Keratinocyte (primary cell): ENCODE data around the gene ZMYND8.

ENCODE experiments used
- EZH2 ChIP-seq: IDR thresholded peaks from one replicate; pipeline ENCODE4 v1.6.1; 2012; ENCODE audit warnings: inconsistent platforms, mild to moderate bottlenecking, low read length, moderate library complexity
- TF ChIP-seq, protein P1 (sequence below), 3 experiments: IDR thresholded peaks in 1 of 3; conservative IDR thresholded peaks in 1 of 3; optimal IDR thresholded peaks in 1 of 3; 2 replicates in 2 of 3; 3 replicates in 1 of 3; pipeline versions ENCODE3 to v1.5.1; 2011; ENCODE audit warnings: low read length in 3 of 3, mild to moderate bottlenecking in 3 of 3, moderate library complexity in 2 of 3, control low read depth in 1 of 3, inconsistent platforms in 1 of 3; ENCODE audit not compliant: insufficient read depth in 2 of 3; ENCODE audit errors: extremely low read depth in 1 of 3

- TF ChIP-seq, protein P1, sequence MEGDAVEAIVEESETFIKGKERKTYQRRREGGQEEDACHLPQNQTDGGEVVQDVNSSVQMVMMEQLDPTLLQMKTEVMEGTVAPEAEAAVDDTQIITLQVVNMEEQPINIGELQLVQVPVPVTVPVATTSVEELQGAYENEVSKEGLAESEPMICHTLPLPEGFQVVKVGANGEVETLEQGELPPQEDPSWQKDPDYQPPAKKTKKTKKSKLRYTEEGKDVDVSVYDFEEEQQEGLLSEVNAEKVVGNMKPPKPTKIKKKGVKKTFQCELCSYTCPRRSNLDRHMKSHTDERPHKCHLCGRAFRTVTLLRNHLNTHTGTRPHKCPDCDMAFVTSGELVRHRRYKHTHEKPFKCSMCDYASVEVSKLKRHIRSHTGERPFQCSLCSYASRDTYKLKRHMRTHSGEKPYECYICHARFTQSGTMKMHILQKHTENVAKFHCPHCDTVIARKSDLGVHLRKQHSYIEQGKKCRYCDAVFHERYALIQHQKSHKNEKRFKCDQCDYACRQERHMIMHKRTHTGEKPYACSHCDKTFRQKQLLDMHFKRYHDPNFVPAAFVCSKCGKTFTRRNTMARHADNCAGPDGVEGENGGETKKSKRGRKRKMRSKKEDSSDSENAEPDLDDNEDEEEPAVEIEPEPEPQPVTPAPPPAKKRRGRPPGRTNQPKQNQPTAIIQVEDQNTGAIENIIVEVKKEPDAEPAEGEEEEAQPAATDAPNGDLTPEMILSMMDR (optimal IDR thresholded peaks at IDR 0.05 in 1 of 3, IDR thresholded peaks at IDR 0.05 in 1 of 3, conservative IDR thresholded peaks at IDR 0.05 in 1 of 3; ENCODE audit: extremely low read depth in 1 of 3, insufficient read depth in 2 of 3, low read length in 3 of 3): no peak
- no peak for TF ChIP-seq EZH2
These were observed 188.7 kb downstream of the ZMYND8 start for GRCh38 chr20:47167846-47168245.
